ENCODE measurements around the gene ATP8A2.

The ATP8A2 gene

DNA sequence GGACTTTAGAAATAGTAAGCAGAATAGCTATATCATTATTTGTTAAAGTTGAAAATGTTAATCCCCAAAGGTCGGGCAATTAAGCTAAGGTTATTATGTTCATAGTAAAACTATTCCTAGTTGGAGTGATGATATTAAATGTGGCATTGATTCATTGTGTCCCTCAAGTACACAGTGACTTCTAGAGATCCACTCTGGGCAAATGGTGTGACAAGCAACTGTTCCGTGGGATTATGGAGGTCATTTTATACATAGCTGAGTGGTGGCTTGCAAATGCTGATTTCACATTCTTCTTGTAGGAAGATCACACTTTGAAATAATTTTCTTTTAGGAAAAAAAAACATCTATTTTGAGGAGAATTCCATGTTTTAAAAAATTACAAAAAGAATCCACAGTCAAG lies 317.8 kb downstream of the ATP8A2 start:
- no peak for DNase-seq

DNA sequence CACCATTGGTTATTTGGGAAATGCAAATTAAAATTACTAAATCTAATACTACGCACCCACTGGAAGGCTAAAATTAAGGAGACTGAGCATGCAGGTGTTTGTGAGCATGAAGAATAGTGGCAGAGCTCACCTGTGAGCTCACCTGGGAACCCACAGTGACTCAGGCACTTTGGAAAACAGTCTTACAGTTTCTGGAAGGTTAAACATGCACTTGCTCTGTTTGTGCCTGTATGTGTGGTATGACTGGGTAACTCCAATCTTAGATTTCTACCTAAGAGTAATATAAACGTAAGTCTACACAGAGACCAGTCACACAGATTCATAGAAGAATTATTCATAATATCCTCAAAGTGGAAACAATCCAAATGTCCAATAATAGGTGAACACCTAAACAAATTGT lies 318.8 kb downstream of the ATP8A2 start:
- DNase-seq: no peak

DNA sequence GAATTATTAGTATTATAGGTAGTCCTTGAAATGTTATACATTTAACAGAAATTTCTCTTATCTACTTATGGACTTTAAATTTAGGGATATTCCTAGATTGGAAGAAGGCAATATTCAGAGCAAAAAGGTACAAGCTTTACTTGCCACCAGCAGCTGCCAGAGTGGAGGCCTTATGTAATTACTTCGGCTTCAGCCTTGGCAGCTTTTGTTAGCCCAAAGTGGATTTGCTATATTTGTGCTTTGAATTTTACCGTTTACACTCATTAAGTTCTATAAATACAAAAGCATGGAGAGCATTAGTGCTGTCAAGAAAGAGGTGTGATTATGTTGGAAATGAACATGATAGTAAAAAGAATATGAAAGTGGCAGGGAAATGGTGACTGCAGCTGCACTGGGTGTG lies 319.9 kb downstream of the ATP8A2 start:
- DNase-seq: no peak

DNA sequence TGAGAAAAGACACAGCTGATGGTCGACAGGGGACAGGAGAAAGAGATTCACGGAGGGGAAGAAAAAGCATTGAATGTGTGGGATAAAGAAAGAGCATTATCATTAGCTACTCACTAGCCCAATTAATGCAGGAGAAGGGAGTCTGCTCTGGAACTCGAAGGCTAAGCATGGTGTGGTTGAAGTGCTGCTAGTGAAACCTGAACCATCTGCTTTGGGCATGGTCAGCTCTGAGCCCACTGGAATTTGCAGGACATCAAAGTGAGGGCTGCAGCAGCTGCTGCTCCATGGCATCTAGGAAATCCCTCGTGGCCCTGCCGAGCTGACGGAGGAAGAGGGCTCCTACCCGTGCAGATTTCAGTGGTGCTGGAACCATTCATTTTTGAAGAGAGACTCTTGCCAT lies 320.3 kb downstream of the ATP8A2 start:
- DNase-seq: no peak

DNA sequence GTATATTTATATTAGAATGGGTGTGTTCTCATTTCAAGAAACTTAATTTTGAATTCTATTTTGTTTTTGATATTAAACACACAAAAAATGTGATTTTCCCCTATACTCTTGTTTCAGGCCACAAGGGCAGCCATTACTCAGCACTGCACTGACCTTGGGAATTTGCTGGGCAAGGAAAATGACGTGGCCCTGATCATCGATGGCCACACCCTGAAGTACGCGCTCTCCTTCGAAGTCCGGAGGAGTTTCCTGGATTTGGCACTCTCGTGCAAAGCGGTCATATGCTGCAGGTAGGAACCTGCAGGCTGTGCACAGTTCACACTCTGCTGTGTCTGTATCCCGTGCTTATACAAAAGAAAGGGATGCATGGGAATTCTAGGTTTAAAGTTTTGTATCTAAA lies 327.3 kb downstream of the ATP8A2 start:
- no peak for DNase-seq

DNA sequence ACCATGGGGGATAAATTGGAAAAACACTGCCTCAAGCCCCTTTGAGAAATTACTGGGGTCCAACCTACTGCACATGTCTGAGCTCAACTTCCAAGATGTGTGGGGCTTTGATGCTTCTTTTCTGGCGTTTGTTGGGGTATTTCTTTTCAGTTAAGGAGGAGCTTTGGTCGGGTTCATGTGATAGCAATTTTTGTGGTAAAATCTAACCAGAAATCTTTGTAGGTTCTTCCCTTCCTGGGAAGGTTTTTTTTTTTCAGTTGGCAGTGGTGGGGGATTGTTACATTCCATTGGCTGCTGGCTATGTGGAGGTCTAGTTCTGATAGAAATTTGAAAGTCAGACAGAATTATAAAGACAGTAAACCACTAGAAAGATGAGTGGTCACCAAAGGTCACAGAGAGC lies 327.8 kb downstream of the ATP8A2 start:
- DNase-seq: no peak

DNA sequence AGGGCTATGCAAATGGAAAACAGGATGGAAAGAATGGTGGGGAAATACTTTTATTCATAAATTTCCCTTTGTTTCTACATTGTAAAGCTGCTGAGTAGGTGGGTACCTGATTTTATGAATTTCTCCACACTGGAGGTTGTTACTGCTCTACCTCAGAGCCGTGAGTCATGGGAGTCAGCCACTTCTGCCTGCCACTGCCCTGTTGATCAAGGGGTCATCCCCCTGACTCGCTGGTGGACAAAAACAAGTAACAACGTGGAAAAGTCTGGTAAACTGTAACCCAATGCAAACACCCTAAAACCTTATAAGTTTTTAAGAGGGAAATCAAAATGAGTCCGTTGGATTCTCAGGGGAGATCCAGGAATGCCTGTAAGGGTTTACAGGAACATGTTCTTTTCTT lies 329.5 kb downstream of the ATP8A2 start:
- no peak for DNase-seq

DNA sequence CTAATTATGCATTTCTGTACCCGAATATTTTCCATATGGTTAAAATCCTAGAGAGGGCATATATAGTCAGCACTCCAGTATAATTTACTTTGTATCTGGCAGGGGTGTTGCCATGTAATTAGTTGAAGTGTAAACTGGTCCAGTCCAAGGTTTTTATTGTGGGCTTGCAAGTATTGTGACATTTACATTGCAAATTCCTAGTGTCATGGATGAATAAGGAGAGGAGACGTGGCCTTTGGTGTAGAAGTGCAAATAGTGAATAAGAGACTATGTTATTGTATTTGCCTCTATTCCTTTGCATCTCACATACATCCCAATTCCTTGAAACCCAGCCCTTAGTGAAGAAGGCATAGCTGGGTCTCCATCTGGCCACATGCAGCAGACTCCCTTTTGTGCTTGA lies 330.6 kb downstream of the ATP8A2 start:
- DNase-seq: no peak

DNA sequence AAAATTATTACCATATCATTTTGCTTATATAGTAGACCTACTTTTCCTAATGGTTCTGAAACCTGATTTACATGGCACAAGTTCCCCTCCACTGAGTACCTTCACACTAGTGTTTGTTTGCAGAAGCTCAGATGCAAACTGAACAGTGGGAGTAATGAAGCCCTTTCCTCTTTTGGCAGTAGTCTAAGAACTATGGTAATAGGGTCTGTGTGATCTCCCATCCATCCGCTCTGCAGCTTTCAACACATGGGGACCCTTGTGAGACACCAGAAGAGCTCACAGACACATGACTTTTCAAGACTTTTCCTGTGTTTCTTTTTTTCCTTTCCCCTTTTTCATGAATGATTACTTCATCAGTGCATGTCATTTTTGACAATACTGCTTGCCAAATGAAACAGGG lies 336.0 kb downstream of the ATP8A2 start:
- no peak for DNase-seq

DNA sequence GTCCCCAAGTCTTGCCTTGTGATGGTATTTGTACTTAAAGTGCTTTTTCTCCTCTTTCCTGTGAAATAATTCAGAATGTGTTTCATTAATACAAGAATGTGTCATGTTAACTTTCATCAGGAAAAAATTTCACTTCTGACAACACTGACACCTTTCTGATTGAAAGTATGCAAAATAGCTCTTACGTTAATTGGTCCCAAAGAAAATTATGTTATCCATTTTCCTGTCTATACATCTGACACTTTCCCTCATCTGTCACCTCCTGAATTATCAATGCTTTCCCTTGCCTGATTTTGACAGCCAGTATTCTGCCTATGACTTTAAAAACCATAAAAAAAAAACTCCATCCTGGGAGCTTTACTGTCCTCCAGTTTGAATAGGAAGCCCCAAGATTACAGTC lies 336.5 kb downstream of the ATP8A2 start:
- no peak for DNase-seq

DNA sequence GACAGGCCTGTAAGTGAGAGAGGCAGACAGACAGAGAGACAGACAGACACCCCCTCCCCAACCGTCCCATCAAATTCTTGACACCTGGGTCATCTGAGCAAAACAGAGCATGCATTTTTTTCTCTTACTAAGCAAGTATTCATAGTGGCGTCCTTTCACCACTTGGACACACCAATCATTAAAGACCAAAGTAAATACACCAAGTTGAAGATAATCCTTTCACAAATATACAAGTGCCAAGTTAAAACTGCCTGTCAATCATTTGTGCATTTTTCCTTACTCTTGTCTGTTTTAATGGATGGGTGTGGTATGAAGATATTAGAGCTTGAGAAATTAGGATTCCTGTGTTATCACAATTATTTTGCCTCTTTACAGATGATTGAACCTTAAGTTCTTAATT lies 337.3 kb downstream of the ATP8A2 start:
- no peak for DNase-seq

DNA sequence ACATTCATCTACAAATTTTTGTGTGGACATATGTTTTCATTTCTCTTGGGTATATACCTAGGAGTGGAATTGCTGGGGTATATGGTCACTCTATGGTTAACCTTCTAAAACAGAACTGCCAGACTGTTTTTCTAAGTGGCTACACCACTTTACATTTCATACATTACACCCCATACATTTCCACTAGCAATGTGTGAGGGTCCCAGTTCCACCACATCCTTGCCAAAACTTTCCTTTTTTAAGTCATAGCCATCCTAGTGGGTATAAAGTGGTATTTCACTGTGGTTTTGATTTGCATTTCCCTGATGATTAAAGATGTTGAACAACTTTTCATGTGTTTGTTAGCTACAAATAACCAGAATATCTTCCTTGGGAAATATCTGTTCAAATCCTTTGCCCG lies 344.0 kb downstream of the ATP8A2 start:
- DNase-seq: no peak

DNA sequence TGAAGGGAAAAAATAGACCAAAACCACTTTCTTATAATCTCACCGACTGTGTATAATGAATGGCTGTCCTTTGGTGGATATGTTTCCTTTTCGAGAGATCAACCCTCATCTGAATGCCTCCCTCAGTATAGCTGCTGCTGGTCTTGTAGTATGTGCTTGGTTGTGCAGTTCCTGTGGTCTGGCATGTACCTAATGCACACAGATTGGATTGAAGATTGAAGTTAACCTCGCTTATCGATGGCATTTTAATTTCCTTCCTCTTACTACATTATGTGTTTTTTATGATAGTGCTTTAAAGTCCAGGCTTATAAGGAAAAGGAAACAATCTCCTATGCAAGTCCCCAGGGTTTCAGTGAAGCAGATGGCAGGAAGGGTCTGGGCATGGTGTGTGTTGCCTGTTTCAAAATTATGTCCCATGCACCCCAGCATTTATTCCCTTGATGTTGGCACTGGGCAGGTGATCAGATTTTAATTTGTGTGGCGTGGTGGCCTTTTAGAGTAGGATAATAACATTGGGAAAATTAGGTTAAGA lies 346.0 kb downstream of the ATP8A2 start:
- DNase-seq: no peak

DNA sequence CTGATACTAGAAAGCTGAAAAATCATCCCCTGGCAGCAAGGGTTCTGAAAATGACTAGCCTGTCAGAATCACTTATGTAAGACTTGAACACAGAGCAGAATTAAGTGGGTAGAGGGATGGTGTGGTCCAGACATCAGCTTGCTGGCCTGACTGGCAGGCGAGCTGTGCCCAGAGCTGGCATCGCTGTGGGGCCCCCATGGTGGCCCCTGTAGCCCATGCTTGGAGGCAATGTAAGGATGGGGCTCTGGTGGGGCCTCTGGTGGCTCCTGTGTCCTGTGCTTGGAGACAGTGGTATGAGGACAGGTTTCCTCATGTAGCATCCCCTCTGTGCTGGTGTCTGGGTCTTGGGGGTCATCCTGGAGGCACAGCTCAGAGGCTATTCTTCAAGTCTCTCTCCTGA lies 347.9 kb downstream of the ATP8A2 start:
- DNase-seq: no peak

DNA sequence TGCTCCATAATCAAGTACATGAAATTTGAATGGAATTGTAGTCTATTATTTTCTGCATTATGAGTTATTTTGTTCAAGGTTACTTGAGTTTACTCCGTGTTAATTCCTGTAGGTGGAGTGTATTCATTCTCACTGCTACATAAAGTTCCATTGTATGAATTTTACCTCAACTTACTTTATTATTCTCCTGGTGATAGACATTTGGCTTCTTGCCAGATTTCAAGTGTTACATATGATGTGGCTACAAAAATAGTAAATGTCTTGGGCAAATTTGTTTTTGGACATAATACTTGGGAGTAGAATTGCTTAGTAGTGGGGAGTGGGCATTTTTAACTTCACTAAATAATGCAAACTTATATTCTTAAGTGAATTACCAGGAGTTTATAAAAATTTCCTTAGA lies 351.1 kb downstream of the ATP8A2 start:
- no peak for DNase-seq

DNA sequence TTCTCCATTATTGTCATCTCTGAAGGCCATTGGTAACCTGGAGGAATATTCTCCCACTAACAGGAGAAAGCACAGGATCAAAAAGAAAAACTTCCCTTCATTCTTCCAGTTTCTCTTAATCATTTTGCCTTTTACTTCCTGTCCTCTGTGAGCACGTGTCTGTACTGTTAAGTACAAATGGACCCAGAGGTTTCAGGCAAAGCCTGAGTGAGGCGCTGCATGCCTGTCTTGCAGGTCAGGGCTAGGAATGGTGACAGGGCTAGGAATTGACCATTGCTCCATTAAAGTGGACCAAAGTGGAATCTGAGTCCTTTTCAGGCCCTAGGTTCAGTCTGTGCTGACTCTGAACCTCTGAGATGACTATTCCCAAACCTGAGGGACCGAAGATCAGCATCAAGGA lies 353.3 kb downstream of the ATP8A2 start:
- no peak for DNase-seq

DNA sequence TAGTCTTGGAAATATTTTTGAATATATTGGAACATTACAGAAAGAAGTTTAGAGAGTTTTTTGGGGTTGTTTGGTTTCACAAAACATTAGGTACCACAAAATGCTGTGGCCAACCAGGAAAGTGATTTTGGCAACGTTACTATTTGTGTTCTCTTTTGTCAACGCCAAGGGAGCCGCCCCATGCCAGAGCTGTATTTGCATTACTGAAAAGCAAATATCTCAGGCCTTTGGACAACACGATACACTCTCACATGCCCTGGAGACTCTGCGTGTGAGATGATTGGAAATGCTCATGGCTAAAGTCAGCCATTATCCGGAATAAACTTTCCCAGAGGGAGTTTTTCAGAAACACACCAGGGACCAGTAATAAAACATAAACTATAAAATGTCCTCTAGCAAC lies 355.5 kb downstream of the ATP8A2 start:
- DNase-seq: no peak

DNA sequence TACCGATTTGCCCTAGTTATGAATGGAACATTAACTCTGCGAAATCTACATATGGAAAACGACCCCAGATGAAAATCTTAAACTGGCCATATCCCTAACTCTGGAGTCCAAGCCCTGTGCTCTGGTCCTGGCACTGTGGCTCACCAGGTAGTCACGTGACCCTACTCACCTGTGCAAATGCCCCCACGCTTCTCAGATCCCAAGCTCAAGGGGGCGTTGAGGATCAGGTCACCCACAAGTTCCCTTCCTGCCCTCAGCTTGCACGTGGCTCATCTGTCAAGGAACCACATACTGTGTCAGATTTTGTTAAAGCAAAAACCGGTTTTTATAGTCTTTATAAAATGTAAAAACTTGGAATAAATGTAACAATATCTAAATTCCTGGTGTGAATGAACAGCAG lies 356.0 kb downstream of the ATP8A2 start:
- no peak for DNase-seq

DNA sequence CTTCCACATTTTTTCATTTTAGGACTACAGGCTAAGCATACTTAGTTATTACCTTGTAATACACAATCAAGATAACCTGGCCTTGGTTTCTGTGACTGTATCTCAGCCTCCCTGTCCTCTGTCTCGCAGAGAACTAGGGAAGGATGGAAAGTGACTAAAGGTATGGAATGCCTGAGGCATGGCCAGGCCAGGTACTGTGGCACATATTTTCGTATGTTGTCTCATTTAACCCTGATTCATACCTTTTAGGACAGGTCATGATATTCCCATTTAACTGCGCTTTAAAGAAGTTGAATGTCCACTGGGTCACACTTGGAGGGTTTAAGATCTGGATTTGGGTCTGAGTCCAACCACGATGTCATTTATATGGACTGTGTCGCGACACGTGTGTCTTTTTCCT lies 357.4 kb downstream of the ATP8A2 start:
- no peak for DNase-seq

DNA sequence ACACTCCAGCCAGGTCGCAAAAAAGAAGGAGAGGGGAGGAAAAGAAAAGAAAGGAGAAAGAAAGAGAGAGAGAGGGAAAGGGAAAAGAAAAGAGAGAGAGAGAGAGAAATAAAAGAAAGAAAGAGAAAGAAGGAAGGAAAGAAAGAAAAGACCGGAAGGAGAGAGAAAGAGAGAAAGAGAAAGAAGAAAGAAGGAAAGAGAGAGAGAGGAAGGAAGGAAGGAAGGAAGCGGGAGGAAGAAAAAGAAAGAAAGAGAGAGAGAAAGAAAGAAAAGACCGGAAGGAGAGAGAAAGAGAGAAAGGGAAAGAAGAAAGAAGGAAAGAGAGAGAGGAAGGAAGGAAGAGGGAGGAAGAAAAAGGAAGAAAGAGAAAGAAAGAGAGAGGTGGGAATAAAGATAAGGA lies 359.3 kb downstream of the ATP8A2 start:
- DNase-seq: no peak

DNA sequence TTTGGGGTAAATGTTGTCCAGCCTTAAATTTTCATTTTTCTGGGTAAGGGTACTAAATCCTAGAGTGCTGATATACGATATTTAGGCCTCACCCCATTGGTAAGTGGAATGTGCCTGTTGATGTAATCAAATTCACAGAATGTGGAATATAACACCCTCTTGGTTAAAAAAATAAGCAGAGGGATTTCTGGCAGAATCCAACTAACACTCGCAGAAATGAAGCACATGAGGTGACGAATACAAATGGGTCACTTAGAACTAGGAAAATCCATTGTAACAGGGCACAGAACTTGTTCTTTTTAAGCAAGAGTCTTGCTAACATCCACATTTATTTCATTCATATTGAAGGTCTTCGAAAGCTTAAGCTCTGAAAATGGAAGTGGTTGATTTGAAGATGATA lies 359.8 kb downstream of the ATP8A2 start:
- no peak for DNase-seq

DNA sequence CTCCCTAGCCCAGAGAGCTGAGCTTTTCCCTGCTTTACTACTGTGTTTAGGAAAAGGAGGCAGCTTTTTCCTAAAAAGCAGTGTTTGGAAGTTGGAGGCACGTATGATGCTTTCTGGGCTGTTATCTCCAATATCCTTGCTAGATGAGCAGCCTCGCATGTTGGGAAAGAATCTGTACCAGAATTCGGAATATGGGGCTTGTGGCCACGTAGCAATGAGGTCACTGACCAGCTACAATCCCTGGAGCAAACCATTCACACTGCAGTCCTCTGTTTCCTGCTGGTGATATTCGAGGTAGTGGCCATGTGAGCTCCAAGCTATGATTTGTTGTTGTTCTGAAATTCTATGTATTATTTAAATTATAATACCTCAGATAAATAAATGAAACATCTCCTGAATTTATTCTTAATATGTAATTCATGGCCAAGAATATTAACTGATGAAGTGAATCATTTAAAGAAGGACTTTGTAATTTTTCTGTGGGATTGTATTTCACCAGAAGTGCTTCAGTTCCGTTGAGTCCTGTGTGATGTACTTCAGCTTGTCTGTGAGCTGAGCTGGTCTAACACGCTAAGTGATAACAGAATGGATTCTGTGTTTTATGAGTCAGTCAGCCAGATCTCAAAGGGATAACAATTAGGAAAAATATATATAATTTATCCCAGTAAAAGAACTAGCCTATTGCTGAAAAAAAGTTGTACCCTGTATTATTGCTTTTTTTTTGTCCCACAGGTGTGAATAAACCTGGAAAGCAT lies 360.5 kb downstream of the ATP8A2 start:
- no peak for DNase-seq

DNA sequence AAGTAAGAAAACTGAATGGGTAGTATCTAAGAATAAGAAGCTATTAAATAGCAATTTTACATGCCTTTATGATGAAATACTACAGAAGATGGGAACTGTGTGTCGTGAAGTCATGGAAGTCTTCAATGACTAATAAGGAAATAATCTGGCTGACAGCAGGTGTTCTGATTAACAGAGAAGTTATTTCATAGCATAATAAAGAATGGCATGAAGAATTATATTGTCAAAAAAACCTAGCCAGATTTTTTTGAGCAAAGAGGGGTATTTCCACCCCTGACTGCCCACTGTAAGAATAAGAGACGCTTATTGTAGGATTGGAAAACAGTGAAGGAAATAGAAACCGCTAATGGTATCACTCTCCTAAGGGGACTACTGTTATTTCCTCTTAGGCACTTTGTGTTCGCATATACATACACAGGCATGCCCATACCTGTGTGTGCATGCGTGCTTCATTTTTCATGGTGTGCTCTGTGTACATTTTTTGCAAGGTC lies 361.3 kb downstream of the ATP8A2 start:
- no peak for DNase-seq

DNA sequence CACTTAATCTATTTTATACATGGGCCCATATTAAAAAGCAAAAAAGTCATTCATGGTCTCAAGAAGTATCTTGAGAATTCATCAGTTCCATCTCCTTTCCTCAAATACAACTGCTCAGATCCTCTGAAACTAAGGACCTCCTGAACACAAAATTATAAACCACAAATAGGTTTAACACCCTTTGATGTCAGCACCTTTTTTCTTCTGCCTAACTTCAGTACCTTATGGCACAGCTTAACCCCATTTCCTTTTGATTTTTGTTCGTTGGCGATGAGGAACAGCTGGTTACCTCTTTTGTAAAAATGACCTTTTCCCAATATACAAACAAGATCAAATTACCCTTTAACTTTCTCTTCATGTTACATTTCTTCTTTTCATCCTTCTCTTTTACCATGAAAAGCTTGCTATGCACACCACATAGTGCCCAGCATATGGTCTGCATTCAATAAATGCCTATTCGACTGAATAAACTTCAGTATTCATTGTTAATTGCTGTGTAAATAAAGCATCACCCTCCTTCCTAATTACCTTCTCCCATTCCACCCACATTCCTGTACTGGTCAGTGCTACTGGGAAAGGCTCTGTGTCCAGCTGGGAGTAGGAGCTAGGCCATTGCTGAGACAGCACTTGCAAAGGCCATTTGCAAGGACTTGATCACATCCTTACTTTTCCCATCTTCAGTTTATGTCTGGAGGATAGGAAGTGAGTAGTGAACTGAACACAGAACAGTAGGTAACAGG lies 362.1 kb downstream of the ATP8A2 start:
- no peak for DNase-seq

All from activated CD4-positive, alpha-beta T cell treated with anti-CD3 and anti-CD28 coated beads, Interleukin-2, Interleukin-6, amounts not matched to agents 100 ng/mL and 50 ng/mL, durations not matched to agents 16 hours and 8 hours (primary cell).